ENCODE measurements around the gene BARHL2. TPM values are rescaled to one million over a fixed set of nuclear protein-coding genes. Genes with fewer than 3 reads are reported as not detected.

BARHL2 gene
- total RNA-seq, 6 donors from 2014 or later, result not detected

GRCh38 chr1:90712915-90713730 is 4.0 kb downstream of the BARHL2 start:
- DNase-seq (no peak), ATAC-seq (ENCODE audit: low FRiP score in 2 of 2) (no peak)
- TF ChIP-seq POLR2AphosphoS5 (IDR thresholded peaks at IDR 0.05) (no peak), CTCF (IDR thresholded peaks at IDR 0.05) (no peak), POLR2A (IDR thresholded peaks at IDR 0.05) (no peak), EP300 (IDR thresholded peaks at IDR 0.05) (no peak)
- WGBS, 2 donors, result 6 to 10% methylated on average over 15 of the region's 15 CpGs
- peaks cover 7 to 43% (median 10%) of the 10 kb centered on the region in 4 donors for H3K4me1 ChIP-seq
- no peaks in the 10 kb centered on the region for H3K36me3 ChIP-seq
- no peak overlapping the region for H3K27ac ChIP-seq
- H3K9me3 ChIP-seq, result no peaks in the 10 kb centered on the region
- no peak overlapping the region for H3K4me3 ChIP-seq
- peaks cover 0 to 80% (median 38%) of the 10 kb centered on the region in 4 donors for H3K27me3 ChIP-seq

- ATAC-seq (ENCODE audit: low FRiP score in 2 of 2) (peak in 1 of 2 donors; percentile 12), DNase-seq (peak in 1 of 2 donors; percentile 54)
- Histone ChIP-seq H3K4me3 (no peak overlapping the region), H3K4me1 (peaks cover 4 to 38% (median 6%) of the 10 kb centered on the region in 4 donors), H3K9me3 (no peaks in the 10 kb centered on the region), H3K27ac (no peak overlapping the region), H3K27me3 (peaks cover 0 to 80% (median 37%) of the 10 kb centered on the region in 4 donors), H3K36me3 (no peaks in the 10 kb centered on the region)
- WGBS, 2 donors, result 7 to 13% methylated on average over 14 to 21 of the region's 21 CpGs
- TF ChIP-seq EP300 (IDR thresholded peaks at IDR 0.05) (no peak), CTCF (IDR thresholded peaks at IDR 0.05) (no peak), POLR2A (IDR thresholded peaks at IDR 0.05) (no peak), POLR2AphosphoS5 (IDR thresholded peaks at IDR 0.05) (no peak)
Observed at GRCh38 chr1:90712153-90712856, 4.8 kb downstream of the BARHL2 start.

- ATAC-seq (ENCODE audit: low FRiP score in 2 of 2), result no peak
- H3K27me3 ChIP-seq, result peaks cover 0 to 80% (median 37%) of the 10 kb centered on the region in 4 donors
- H3K4me3 ChIP-seq, result no peak overlapping the region
- no peaks in the 10 kb centered on the region for H3K36me3 ChIP-seq
- WGBS, 2 donors, result 6 to 10% methylated on average over 5 of the region's 5 CpGs
- DNase-seq, result no peak
- H3K4me1 ChIP-seq, result peaks cover 7 to 38% (median 11%) of the 10 kb centered on the region in 4 donors
- no peak overlapping the region for H3K27ac ChIP-seq
- TF ChIP-seq POLR2A (IDR thresholded peaks at IDR 0.05), result no peak
- TF ChIP-seq EP300 (IDR thresholded peaks at IDR 0.05), result no peak
- no peak for TF ChIP-seq POLR2AphosphoS5 (IDR thresholded peaks at IDR 0.05)
- TF ChIP-seq CTCF (IDR thresholded peaks at IDR 0.05), result no peak
- H3K9me3 ChIP-seq, result no peaks in the 10 kb centered on the region
Observed at GRCh38 chr1:90711696-90712095, 5.4 kb downstream of the BARHL2 start.

- Histone ChIP-seq H3K4me3 (no peak overlapping the region), H3K36me3 (no peaks in the 10 kb centered on the region), H3K9me3 (no peaks in the 10 kb centered on the region), H3K27me3 (peaks cover 0 to 79% (median 37%) of the 10 kb centered on the region in 4 donors), H3K4me1 (peaks cover 13 to 40% (median 16%) of the 10 kb centered on the region in 4 donors), H3K27ac (no peak overlapping the region)
- TF ChIP-seq CTCF (IDR thresholded peaks at IDR 0.05), result no peak
- TF ChIP-seq POLR2A (IDR thresholded peaks at IDR 0.05), result no peak
- TF ChIP-seq EP300 (IDR thresholded peaks at IDR 0.05), result no peak
- no peak for TF ChIP-seq POLR2AphosphoS5 (IDR thresholded peaks at IDR 0.05)
- WGBS, 2 donors, result 1 to 3% methylated on average over 27 to 29 of the region's 41 CpGs
- no peak for ATAC-seq (ENCODE audit: low FRiP score in 2 of 2)
- peak in 1 of 2 donors; percentile 68 for DNase-seq
Observed at GRCh38 chr1:90710579-90711536, 6.2 kb downstream of the BARHL2 start.
